Measurements from ENCODE around the gene CDC27. TPM values are rescaled to one million over a fixed set of nuclear protein-coding genes. Genes with fewer than 3 reads are reported as not detected.
"Not testable (repeated sequence)": the region's sequence is repeated elsewhere in the genome, so short reads cannot be mapped to it uniquely, and the experiment has no call there.

Gene CDC27
- total RNA-seq, 4 donors from 2014 or later: 38.7 to 87.6 (median 64.5) TPM

DNA sequence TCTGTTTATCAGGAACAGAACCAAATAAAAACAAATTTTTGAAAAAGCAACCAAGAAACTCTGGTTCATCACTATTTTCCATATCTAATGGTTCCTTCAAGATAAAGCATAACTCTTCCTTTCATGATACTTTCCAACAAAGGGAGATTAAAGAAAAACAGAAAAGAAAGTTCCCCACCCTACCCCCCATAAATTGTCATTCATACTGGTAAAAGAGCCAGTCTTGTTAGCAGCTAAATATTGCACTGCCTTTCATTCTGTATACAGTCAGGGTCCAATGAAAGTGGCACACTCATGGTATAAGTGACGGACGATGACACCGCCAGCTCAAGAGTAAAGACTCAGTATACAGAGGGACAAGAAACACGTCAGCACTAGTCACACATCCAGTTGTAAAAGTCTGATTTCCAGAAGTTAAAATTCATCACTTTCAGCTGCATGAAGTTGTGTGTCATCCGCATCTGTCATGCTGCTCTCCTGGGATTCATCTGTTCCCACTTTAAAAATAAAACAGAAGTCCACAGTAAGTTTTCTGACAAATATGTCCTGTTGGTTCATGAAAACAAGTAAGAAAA lies 68.5 kb downstream of the CDC27 start:
- Histone ChIP-seq H3K9me3 (no peaks in the 10 kb centered on the region), H3K27me3 (no peaks in the 10 kb centered on the region), H3K4me1 (no peaks in the 10 kb centered on the region), H3K27ac (no peak overlapping the region), H3K36me3 (peaks cover 0 to 53% (median 0%) of the 10 kb centered on the region in 3 donors), H3K4me3 (no peak overlapping the region)
- TF ChIP-seq POLR2A (IDR thresholded peaks at IDR 0.05): no peak
- no peak for TF ChIP-seq CTCF (IDR thresholded peaks at IDR 0.05)
- TF ChIP-seq EP300 (IDR thresholded peaks at IDR 0.05): no peak
- DNase-seq (ENCODE audit: low spot score in 2 of 2): no peak
- WGBS, 2 donors: 79 to 83% methylated on average over 5 of the region's 5 CpGs

DNA sequence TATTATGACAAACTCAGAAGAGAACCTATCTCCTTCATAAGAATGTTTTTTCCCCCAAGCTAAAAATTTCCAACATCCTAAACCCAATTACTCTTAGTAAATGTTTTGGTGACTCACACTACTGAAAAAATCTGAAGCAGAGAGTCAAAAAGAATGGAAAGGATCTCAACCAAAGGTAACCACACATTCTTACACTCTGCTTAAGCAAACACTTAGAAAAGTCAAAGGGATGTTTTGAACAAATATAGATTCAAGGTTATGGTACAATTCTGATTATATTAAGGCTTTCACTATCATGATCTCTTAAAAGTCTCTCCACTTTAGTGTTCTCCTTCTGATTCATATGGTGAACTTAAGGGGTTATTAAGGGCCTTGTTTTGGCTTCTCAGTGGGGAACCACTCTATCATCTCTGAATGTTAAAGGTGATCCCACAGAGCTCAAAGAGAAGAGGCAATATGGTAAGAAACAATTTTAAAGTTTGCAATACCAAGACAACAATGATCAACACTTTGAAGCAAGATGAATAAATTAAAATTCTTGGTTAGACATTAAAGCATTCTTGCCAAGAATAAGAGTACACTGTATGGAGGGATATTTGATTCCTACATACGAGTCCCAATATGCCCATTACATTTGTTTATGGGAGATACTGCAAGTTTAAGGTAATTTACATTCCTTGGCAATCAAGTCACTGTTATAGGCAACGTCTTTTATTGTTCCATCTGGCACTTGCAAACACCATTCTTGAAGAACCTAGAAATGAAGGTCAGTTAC lies 69.2 kb downstream of the CDC27 start:
- Histone ChIP-seq H3K27me3 (no peaks in the 10 kb centered on the region), H3K4me1 (no peaks in the 10 kb centered on the region), H3K9me3 (no peaks in the 10 kb centered on the region), H3K4me3 (no peak overlapping the region), H3K27ac (no peak overlapping the region), H3K36me3 (peaks cover 0 to 49% (median 0%) of the 10 kb centered on the region in 3 donors)
- WGBS, 2 donors: 52 to 57% methylated on average over 2 of the region's 2 CpGs
- no peak for DNase-seq (ENCODE audit: low spot score in 2 of 2)
- TF ChIP-seq POLR2A (IDR thresholded peaks at IDR 0.05): no peak
- no peak for TF ChIP-seq EP300 (IDR thresholded peaks at IDR 0.05)
- no peak for TF ChIP-seq CTCF (IDR thresholded peaks at IDR 0.05)

GRCh38 chr17:47117386-47117785 lies 71.7 kb downstream of the CDC27 start:
- no peak for TF ChIP-seq POLR2A (IDR thresholded peaks at IDR 0.05)
- H3K9me3 ChIP-seq: no peaks in the 10 kb centered on the region
- peaks cover 0 to 30% (median 0%) of the 10 kb centered on the region in 3 donors for H3K36me3 ChIP-seq
- no peak for DNase-seq (ENCODE audit: low spot score in 2 of 2)
- 55 to 62% methylated on average over 3 of the region's 3 CpGs for WGBS, 2 donors
- H3K27ac ChIP-seq: peak overlapping the region in 1 of 4 donors; percentile 72
- H3K4me1 ChIP-seq: no peaks in the 10 kb centered on the region
- H3K4me3 ChIP-seq: no peak overlapping the region
- H3K27me3 ChIP-seq: no peaks in the 10 kb centered on the region

GRCh38 chr17:47106130-47106529 lies 83.0 kb downstream of the CDC27 start:
- 90 to 95% methylated on average over 7 of the region's 7 CpGs for WGBS, 2 donors

GRCh38 chr17:47105246-47105645 lies 83.8 kb downstream of the CDC27 start:
- DNase-seq (ENCODE audit: low spot score in 2 of 2); H3K36me3 ChIP-seq; H3K4me3 ChIP-seq; H3K27me3 ChIP-seq; H3K4me1 ChIP-seq; H3K27ac ChIP-seq; H3K9me3 ChIP-seq: not testable (repeated sequence)
- WGBS, 2 donors: 36 to 43% methylated on average over 1 of the region's 1 CpG

More at GRCh38 chr17:47106130-47106529, 83.0 kb downstream of the CDC27 start:
- no peak overlapping the region for H3K4me3 ChIP-seq
- H3K9me3 ChIP-seq: no peaks in the 10 kb centered on the region
- no peaks in the 10 kb centered on the region for H3K36me3 ChIP-seq
- H3K4me1 ChIP-seq: peaks cover 0 to 1% (median 0%) of the 10 kb centered on the region in 4 donors
- H3K27me3 ChIP-seq: no peaks in the 10 kb centered on the region
- TF ChIP-seq EP300 (IDR thresholded peaks at IDR 0.05) (no peak), POLR2A (IDR thresholded peaks at IDR 0.05) (no peak), CTCF (IDR thresholded peaks at IDR 0.05) (no peak)
- no peak overlapping the region for H3K27ac ChIP-seq
- DNase-seq (ENCODE audit: low spot score in 2 of 2): no peak

- no peak for TF ChIP-seq POLR2A (IDR thresholded peaks at IDR 0.05)
- no peak for TF ChIP-seq EP300 (IDR thresholded peaks at IDR 0.05)
- TF ChIP-seq CTCF (IDR thresholded peaks at IDR 0.05): no peak
- no peaks in the 10 kb centered on the region for H3K9me3 ChIP-seq
- H3K4me3 ChIP-seq: no peak overlapping the region
- peaks cover 0 to 26% (median 5%) of the 10 kb centered on the region in 4 donors for H3K4me1 ChIP-seq
- DNase-seq (ENCODE audit: low spot score in 2 of 2): no peak
- H3K27ac ChIP-seq: no peak overlapping the region
- 76 to 87% methylated on average over 4 of the region's 4 CpGs for WGBS, 2 donors
- H3K36me3 ChIP-seq: no peaks in the 10 kb centered on the region
- no peaks in the 10 kb centered on the region for H3K27me3 ChIP-seq
Measured at GRCh38 chr17:47102914-47103313, 86.2 kb downstream of the CDC27 start.

Measured in tibial nerve (tissue), 4 donors.